H1 (cell line): ENCODE data around the gene SLC6A6. TPM values are rescaled to one million over a fixed set of nuclear protein-coding genes. Genes with fewer than 3 reads are reported as not detected.

ENCODE experiments used
- ATF2 ChIP-seq: IDR thresholded peaks from 2 replicates; pipeline ENCODE4 v1.6.1; 2012; ENCODE audit warnings: low read length, inconsistent platforms
- YY1 ChIP-seq: IDR thresholded peaks from 2 replicates; pipeline ENCODE4 v1.6.1; 2011; ENCODE audit warnings: low read depth, mild to moderate bottlenecking, low read length
- polyA plus RNA-seq, 7 experiments: library from polyadenylated mRNA; depleted of rRNA in 3 of 7; stranded (reverse) in 5 of 7; unstranded in 2 of 7; fragments of >200 nt in 5 of 7; fragments of 200-250 nt in 2 of 7; gene quantifications; 1 replicate in 5 of 7; 2 replicates in 1 of 7; 4 replicates in 1 of 7; pipeline versions ENCODE4 v1.2.1 to v1.2.3, GENCODE V29; 2011 to 2013; ENCODE audit warnings: missing spikeins in 2 of 7, mixed read lengths in 2 of 7
- total RNA-seq: library from RNA; stranded (reverse); fragmentation: NEBNext Ultra II Directional; extraction: Animal tissue kit (Norgen Biotek cat#: 25700); gene quantifications from 2 replicates; pipeline ENCODE4 v1.2.1, GENCODE V29; 2021

The SLC6A6 gene
- total and polyA plus RNA-seq, 2 of the 8 experiments (the other 6 are each of a cell fraction or from before 2014, with no cell fraction given): 66.2 to 144 TPM

- TF ChIP-seq ATF2 (no peak), YY1 (0 out of 2 replicates have a peak, but pooled peaks have one; percentile 7)
- TF ChIP-seq, all 59 proteins: peak for 4
Measured at GRCh38 chr3:14508966-14509795, 106.8 kb downstream of the SLC6A6 start (continued).
